Liver (tissue), 9 donors: ENCODE measurements around the gene MCM7. TPM values are rescaled to one million over a fixed set of nuclear protein-coding genes. Genes with fewer than 3 reads are reported as not detected.

ENCODE experiments used
- DNase-seq: peaks from one replicate; pipeline ENCODE4 v3.0.0-alpha.2; 2017; ENCODE audit warnings: low spot score
- H3K27ac ChIP-seq, 2 donors: one replicate each; pipeline ENCODE4 v1.7.0; 2013; ENCODE audit warnings: inconsistent platforms in 2 of 2, low read length in 2 of 2, control low read depth in 1 of 2, low read depth in 1 of 2, mild to moderate bottlenecking in 1 of 2
- H3K27me3 ChIP-seq, 4 donors: one replicate each; pipeline versions ENCODE4 v1.6.1 to v1.7.0; 2013; ENCODE audit warnings: low read length in 3 of 4, inconsistent platforms in 1 of 4, mild to moderate bottlenecking in 1 of 4, moderate library complexity in 1 of 4; ENCODE audit not compliant: control insufficient read depth in 4 of 4, insufficient read depth in 4 of 4
- H3K36me3 ChIP-seq, 4 donors: one replicate each; pipeline versions ENCODE4 v1.6.1 to v1.7.0; 2013; ENCODE audit warnings: low read length in 3 of 4, mild to moderate bottlenecking in 3 of 4, low read depth in 1 of 4, moderate library complexity in 1 of 4; ENCODE audit not compliant: control insufficient read depth in 4 of 4, insufficient read depth in 3 of 4
- H3K4me1 ChIP-seq, 4 donors: one replicate each; pipeline versions ENCODE4 v1.6.1 to v1.7.0; 2013; ENCODE audit warnings: low read length in 3 of 4, mild to moderate bottlenecking in 3 of 4, moderate library complexity in 1 of 4; ENCODE audit not compliant: control insufficient read depth in 4 of 4, insufficient read depth in 4 of 4
- H3K4me3 ChIP-seq, 3 donors: one replicate each; pipeline versions ENCODE4 v1.6.1 to v1.7.0; 2013; ENCODE audit warnings: low read length in 3 of 3, control low read depth in 1 of 3, low read depth in 1 of 3, mild to moderate bottlenecking in 1 of 3
- H3K9ac ChIP-seq, 2 donors: one replicate each; pipeline ENCODE4 v1.7.0; 2013; ENCODE audit warnings: low read length in 2 of 2, mild to moderate bottlenecking in 2 of 2, moderate library complexity in 2 of 2, control low read depth in 1 of 2, low read depth in 1 of 2
- H3K9me3 ChIP-seq, 4 donors: one replicate each; pipeline versions ENCODE4 v1.6.1 to v1.7.0; 2013; ENCODE audit warnings: low read length in 3 of 4; ENCODE audit not compliant: control insufficient read depth in 4 of 4
- EGR1 ChIP-seq, 2 donors: IDR thresholded peaks; 2 replicates each; pipeline ENCODE4 v1.6.1; 2016 to 2018; ENCODE audit warnings: antibody characterized with exemption in 2 of 2, low read depth in 2 of 2
- FOXA1 ChIP-seq: IDR thresholded peaks from 2 replicates; pipeline ENCODE4 v1.6.1; 2016; ENCODE audit warnings: antibody characterized with exemption
- GABPA ChIP-seq, 2 donors: IDR thresholded peaks in 1 of 2; conservative IDR thresholded peaks in 1 of 2; 2 replicates each; pipeline ENCODE4 v1.6.1; 2016; ENCODE audit warnings: antibody characterized with exemption in 2 of 2, mild to moderate bottlenecking in 1 of 2, moderate library complexity in 1 of 2
- HNF4A ChIP-seq, 2 donors: conservative IDR thresholded peaks; 2 replicates each; pipeline ENCODE4 v1.6.1; 2016; ENCODE audit warnings: antibody characterized with exemption in 2 of 2, mild to moderate bottlenecking in 2 of 2
- JUND ChIP-seq, 2 donors: IDR thresholded peaks; 2 replicates each; pipeline ENCODE4 v1.6.1; 2016; ENCODE audit warnings: antibody characterized with exemption in 2 of 2
- NR2F2 ChIP-seq: IDR thresholded peaks from 2 replicates; pipeline ENCODE4 v1.6.1; 2016; ENCODE audit warnings: antibody characterized with exemption
- RAD21 ChIP-seq, 2 donors: IDR thresholded peaks; 2 replicates each; pipeline ENCODE4 v1.6.1; 2016; ENCODE audit warnings: antibody characterized with exemption in 2 of 2, mild to moderate bottlenecking in 2 of 2
- REST ChIP-seq: IDR thresholded peaks from 2 replicates; pipeline ENCODE4 v1.6.1; 2016; ENCODE audit warnings: antibody characterized with exemption, mild to moderate bottlenecking
- RXRA ChIP-seq, 2 donors: IDR thresholded peaks; 2 replicates each; pipeline ENCODE4 v1.6.1; 2017 to 2018; ENCODE audit warnings: antibody characterized with exemption in 2 of 2, mild to moderate bottlenecking in 1 of 2
- SP1 ChIP-seq: IDR thresholded peaks from 2 replicates; pipeline ENCODE4 v1.6.1; 2018; ENCODE audit warnings: antibody characterized with exemption, mild to moderate bottlenecking
- TAF1 ChIP-seq: conservative IDR thresholded peaks from 2 replicates; pipeline ENCODE4 v1.6.1; 2016; ENCODE audit warnings: antibody characterized with exemption, mild to moderate bottlenecking
- YY1 ChIP-seq: IDR thresholded peaks from 2 replicates; pipeline ENCODE4 v1.6.1; 2016; ENCODE audit warnings: antibody characterized with exemption, mild to moderate bottlenecking
- WGBS: extraction: QIAGEN DNeasy Blood & Tissue Kit; methylation state at CpG from one replicate; pipeline ENCODE4 v1.1.7; 2013; 5-methylcytosine and 5-hydroxymethylcytosine counted together
- polyA plus RNA-seq, 2 donors: library from polyadenylated mRNA; stranded (reverse) in 1 of 2; unstranded in 1 of 2; fragments of 200-250 nt in 1 of 2; fragments of >200 nt in 1 of 2; fragmentation: Nextera tagmentation in 1 of 2; extraction: Ambion mirVana in 1 of 2; gene quantifications; one replicate each; pipeline versions ENCODE4 v1.2.1 to v1.2.3, GENCODE V29; 2013 to 2015
- total RNA-seq, 2 donors: library from RNA; depleted of rRNA; stranded (reverse); fragments of >200 nt; gene quantifications; one replicate each; pipeline ENCODE4 v1.2.3, GENCODE V29; 2014
- TF ChIP-seq, protein P1 (sequence below): IDR thresholded peaks from 2 replicates; pipeline ENCODE4 v1.6.1; 2016; ENCODE audit warnings: antibody characterized with exemption
- TF ChIP-seq, protein P2 (sequence below): fragments of 150-350 bp; IDR thresholded peaks from 2 replicates; pipeline ENCODE4 v1.5.1; 2017; ENCODE audit warnings: improper control_type of control experiment, low read depth, low read length; ENCODE audit not compliant: missing input control
- donor health status: healthy.
- donor health status: healthy.
- donor health status: healthy.
- donor health status: healthy.
- donor health status: healthy.

Gene MCM7
- total and polyA plus RNA-seq, 4 donors = 12.6 to 143 (median 17.6) TPM

- Histone ChIP-seq H3K4me1 (peaks cover 0 to 20% (median 14%) of the 10 kb centered on the region in 4 donors), H3K36me3 (peaks cover 18 to 47% (median 38%) of the 10 kb centered on the region in 4 donors), H3K9ac (peak overlapping the region; percentile 64 to 89), H3K4me3 (peak overlapping the region; percentile 81 to 87 (median 82)), H3K27me3 (no peaks in the 10 kb centered on the region), H3K9me3 (no peaks in the 10 kb centered on the region), H3K27ac (no peak overlapping the region)
- DNase-seq = no peak
- no peak for TF ChIP-seq RXRA (IDR thresholded peaks at IDR 0.05)
- TF ChIP-seq SP1 = no peak
- no peak for TF ChIP-seq FOXA1
- TF ChIP-seq HNF4A (conservative IDR thresholded peaks at IDR 0.05) = no peak
- no peak for TF ChIP-seq NR2F2
- no peak for TF ChIP-seq TAF1
- 80% methylated on average over 12 of the region's 12 CpGs for WGBS
Observed at GRCh38 chr7:100099452-100099851, 1.7 kb downstream of the MCM7 start.

GRCh38 chr7:100098913-100099312, 2.3 kb downstream of the MCM7 start:
- Histone ChIP-seq H3K36me3 (peaks cover 20 to 53% (median 41%) of the 10 kb centered on the region in 4 donors), H3K4me1 (peaks cover 0 to 21% (median 14%) of the 10 kb centered on the region in 4 donors), H3K27ac (no peak overlapping the region), H3K4me3 (no peak overlapping the region), H3K9me3 (no peaks in the 10 kb centered on the region), H3K9ac (no peak overlapping the region), H3K27me3 (no peaks in the 10 kb centered on the region)
- DNase-seq = no peak
- 87% methylated on average over 10 of the region's 10 CpGs for WGBS
- TF ChIP-seq JUND (IDR thresholded peaks at IDR 0.05) (no peak), YY1 (no peak), NR2F2 (no peak)

DNA sequence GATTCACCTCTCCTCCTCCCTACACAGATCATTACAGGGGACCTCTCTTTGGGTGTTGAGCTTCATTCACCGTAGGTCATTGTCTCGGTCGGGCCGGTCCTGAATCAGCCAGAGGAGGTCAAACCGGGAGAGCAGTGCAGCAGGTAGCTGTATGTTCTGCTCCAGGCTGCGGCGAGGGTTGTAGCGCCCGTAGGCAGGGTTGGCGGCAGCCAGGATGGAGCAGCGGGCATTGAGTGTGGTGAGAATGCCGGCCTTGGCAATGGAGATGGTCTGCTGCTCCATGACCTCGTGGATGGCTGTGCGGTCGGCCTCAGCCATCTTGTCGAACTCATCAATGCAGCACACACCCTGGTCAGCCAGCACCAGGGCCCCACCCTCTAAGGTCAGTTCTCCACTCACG, 5.5 kb downstream of the MCM7 start:
- WGBS = 94% methylated on average over 17 of the region's 17 CpGs
- H3K36me3 ChIP-seq = peaks cover 33 to 85% (median 61%) of the 10 kb centered on the region in 4 donors
- no peak for DNase-seq
- TF ChIP-seq, protein P1, sequence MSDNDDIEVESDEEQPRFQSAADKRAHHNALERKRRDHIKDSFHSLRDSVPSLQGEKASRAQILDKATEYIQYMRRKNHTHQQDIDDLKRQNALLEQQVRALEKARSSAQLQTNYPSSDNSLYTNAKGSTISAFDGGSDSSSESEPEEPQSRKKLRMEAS = no peak
- TF ChIP-seq, protein P2, sequence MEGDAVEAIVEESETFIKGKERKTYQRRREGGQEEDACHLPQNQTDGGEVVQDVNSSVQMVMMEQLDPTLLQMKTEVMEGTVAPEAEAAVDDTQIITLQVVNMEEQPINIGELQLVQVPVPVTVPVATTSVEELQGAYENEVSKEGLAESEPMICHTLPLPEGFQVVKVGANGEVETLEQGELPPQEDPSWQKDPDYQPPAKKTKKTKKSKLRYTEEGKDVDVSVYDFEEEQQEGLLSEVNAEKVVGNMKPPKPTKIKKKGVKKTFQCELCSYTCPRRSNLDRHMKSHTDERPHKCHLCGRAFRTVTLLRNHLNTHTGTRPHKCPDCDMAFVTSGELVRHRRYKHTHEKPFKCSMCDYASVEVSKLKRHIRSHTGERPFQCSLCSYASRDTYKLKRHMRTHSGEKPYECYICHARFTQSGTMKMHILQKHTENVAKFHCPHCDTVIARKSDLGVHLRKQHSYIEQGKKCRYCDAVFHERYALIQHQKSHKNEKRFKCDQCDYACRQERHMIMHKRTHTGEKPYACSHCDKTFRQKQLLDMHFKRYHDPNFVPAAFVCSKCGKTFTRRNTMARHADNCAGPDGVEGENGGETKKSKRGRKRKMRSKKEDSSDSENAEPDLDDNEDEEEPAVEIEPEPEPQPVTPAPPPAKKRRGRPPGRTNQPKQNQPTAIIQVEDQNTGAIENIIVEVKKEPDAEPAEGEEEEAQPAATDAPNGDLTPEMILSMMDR = no peak
- TF ChIP-seq RAD21 (IDR thresholded peaks at IDR 0.05) = no peak
- no peak for TF ChIP-seq EGR1 (IDR thresholded peaks at IDR 0.05; ENCODE audit: low read depth in 2 of 2)
- TF ChIP-seq SP1 = no peak
- no peak for TF ChIP-seq FOXA1
- TF ChIP-seq REST = no peak
- no peak for TF ChIP-seq JUND (IDR thresholded peaks at IDR 0.05)
- no peak for TF ChIP-seq TAF1
- no peak for TF ChIP-seq GABPA (IDR thresholded peaks at IDR 0.05 in 1 of 2, conservative IDR thresholded peaks at IDR 0.05 in 1 of 2)
- TF ChIP-seq HNF4A (conservative IDR thresholded peaks at IDR 0.05) = no peak
- peaks cover 0 to 17% (median 12%) of the 10 kb centered on the region in 4 donors for H3K4me1 ChIP-seq
- H3K27ac ChIP-seq = no peak overlapping the region
- no peaks in the 10 kb centered on the region for H3K27me3 ChIP-seq
- H3K4me3 ChIP-seq = no peak overlapping the region
- no peak overlapping the region for H3K9ac ChIP-seq
- H3K9me3 ChIP-seq = no peaks in the 10 kb centered on the region
